ENCODE data around the gene ELOB. TPM values are rescaled to one million over a fixed set of nuclear protein-coding genes. Genes with fewer than 3 reads are reported as not detected.

Gene ELOB
- total RNA-seq, 1 donor from 2014 or later = 530 TPM

DNA sequence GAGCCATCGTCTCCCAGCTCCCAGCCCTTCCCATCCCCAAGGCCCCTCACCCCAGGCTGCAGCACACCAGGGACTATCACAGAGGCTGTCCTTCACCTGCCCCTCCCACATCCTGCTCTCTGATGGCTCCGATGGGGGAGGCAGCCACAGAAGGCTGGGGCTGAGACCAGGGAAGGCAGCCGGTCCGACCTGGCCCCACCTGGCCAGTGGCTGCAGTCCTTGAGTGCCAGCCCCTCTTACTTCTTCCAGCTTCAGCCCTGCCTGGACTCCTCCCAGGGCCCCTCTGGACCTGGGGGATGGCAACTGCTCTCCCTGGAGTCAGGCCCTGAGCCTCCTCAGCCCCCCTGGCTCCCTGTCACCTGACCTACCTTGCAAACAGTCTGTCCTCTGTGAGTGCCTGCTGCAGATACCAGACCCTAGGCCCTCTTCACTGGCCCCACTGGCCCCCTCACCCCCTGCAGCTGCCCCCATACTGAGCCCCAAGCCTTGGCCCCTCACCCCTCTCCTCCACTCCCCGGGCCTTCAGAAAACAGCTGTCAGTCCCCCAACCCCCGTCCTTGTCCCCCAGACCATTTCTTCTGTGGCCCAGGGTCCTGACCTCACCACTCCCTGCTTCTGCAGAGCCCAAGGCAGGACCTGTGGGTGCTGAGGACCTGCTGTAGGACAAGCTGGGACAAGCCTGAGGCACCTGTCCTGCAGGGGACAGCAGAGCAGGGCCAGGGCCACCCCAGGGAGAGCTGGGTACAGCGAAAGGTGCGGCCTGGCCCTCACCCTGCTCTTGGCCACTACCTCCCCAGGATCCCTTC, 37.3 kb downstream of the ELOB start:
- DNase-seq (ENCODE audit: extremely low spot score in 2 of 2) = no peak
- no peaks in the 10 kb centered on the region for H3K9me3 ChIP-seq
- intact Hi-C loops (cut with DNase I) = no loop called here
- H3K4me3 ChIP-seq = no peak overlapping the region
- no peaks in the 10 kb centered on the region for H3K36me3 ChIP-seq
- no peaks in the 10 kb centered on the region for H3K4me1 ChIP-seq
- H3K27ac ChIP-seq = no peak overlapping the region
- no peaks in the 10 kb centered on the region for H3K27me3 ChIP-seq
- TF ChIP-seq, protein P1, sequence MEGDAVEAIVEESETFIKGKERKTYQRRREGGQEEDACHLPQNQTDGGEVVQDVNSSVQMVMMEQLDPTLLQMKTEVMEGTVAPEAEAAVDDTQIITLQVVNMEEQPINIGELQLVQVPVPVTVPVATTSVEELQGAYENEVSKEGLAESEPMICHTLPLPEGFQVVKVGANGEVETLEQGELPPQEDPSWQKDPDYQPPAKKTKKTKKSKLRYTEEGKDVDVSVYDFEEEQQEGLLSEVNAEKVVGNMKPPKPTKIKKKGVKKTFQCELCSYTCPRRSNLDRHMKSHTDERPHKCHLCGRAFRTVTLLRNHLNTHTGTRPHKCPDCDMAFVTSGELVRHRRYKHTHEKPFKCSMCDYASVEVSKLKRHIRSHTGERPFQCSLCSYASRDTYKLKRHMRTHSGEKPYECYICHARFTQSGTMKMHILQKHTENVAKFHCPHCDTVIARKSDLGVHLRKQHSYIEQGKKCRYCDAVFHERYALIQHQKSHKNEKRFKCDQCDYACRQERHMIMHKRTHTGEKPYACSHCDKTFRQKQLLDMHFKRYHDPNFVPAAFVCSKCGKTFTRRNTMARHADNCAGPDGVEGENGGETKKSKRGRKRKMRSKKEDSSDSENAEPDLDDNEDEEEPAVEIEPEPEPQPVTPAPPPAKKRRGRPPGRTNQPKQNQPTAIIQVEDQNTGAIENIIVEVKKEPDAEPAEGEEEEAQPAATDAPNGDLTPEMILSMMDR (IDR thresholded peaks at IDR 0.05) = no peak
- no peak for TF ChIP-seq POLR2A (IDR thresholded peaks at IDR 0.05)
- TF ChIP-seq POLR2AphosphoS5 (IDR thresholded peaks at IDR 0.05; ENCODE audit: insufficient read depth in 1 of 2, low read depth in 1 of 2) = no peak

DNA sequence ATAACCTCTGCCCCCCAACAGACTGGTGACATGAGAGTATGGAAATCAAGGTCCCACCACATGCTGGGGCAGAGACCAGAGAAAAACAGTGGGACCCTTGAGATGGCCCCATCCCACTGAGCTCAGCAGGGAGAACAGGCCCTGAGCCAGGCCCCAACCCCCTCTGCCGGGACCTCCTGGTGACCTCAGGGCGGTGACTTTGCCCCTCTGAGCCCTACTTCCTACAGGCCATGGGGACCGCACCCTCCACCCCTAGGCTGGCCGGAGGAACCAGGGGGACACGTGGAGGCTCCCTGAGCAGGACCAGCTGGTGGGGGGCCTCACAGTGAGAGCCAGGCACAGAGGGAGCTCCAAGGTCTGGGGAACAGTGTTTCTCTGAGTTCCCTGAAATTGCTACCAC, 38.5 kb downstream of the ELOB start:
- TF ChIP-seq POLR2AphosphoS5 (IDR thresholded peaks at IDR 0.05; ENCODE audit: insufficient read depth in 1 of 2, low read depth in 1 of 2) = no peak
- TF ChIP-seq, protein P1 (IDR thresholded peaks at IDR 0.05) = no peak
- no peak for TF ChIP-seq POLR2A (IDR thresholded peaks at IDR 0.05)
- H3K27me3 ChIP-seq = no peaks in the 10 kb centered on the region
- intact Hi-C loops (cut with DNase I) = no loop called here
- no peak overlapping the region for H3K27ac ChIP-seq
- no peaks in the 10 kb centered on the region for H3K4me1 ChIP-seq
- no peaks in the 10 kb centered on the region for H3K9me3 ChIP-seq
- no peaks in the 10 kb centered on the region for H3K36me3 ChIP-seq
- no peak overlapping the region for H3K4me3 ChIP-seq
- DNase-seq (ENCODE audit: extremely low spot score in 2 of 2) = no peak

DNA sequence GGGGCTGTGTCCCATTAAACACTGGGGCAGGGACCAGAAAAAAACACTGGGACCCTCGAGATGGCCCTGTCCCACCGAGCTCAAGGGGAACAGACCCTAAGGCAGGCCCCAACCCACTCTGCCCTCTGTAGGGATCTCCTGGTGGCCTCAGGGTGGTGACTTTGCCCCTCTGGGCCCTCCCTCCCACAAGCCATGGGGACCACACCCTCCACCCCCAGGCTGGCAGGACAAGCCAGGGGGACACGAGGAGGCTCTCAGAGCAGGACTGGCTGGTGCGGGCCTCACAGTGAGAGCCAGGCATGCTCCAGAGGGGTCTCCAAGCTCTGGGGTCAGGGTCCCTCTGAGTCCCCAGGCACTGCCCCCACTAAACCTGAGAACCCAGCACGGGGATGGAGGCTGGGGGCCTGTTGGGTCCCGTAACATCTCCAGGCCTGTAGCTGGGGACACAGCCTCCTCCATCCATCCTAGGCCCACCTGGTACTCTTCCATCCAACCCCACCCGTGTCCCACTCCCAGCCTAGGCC, 39.1 kb downstream of the ELOB start:
- Histone ChIP-seq H3K4me3 (no peak overlapping the region), H3K9me3 (no peaks in the 10 kb centered on the region), H3K4me1 (no peaks in the 10 kb centered on the region), H3K36me3 (no peaks in the 10 kb centered on the region), H3K27me3 (no peaks in the 10 kb centered on the region), H3K27ac (no peak overlapping the region)
- TF ChIP-seq POLR2A (IDR thresholded peaks at IDR 0.05) = no peak
- intact Hi-C loops (cut with DNase I) = no loop called here
- no peak for DNase-seq (ENCODE audit: extremely low spot score in 2 of 2)

DNA sequence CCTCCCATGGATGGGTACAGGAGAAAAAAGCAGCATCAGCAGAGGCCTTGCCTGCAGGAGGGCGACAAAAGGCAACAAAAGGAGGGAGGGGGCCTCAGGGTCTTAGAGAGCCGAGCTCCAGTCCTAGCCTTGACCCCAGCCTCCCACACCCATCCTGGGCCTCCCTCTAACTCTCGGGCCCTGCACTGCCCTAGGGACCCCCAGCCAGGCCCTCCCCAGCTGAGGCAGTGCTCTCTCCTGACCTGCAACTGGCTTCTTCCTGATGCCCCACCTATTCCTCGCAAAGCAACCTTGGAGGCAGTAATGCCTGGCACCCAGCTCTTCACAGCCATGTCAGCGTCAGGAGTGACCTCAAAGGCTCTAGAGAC, 39.9 kb downstream of the ELOB start:
- H3K4me3 ChIP-seq = no peak overlapping the region
- no peaks in the 10 kb centered on the region for H3K27me3 ChIP-seq
- H3K4me1 ChIP-seq = no peaks in the 10 kb centered on the region
- TF ChIP-seq POLR2AphosphoS5 (IDR thresholded peaks at IDR 0.05; ENCODE audit: insufficient read depth in 1 of 2, low read depth in 1 of 2) (no peak), POLR2A (IDR thresholded peaks at IDR 0.05) (no peak)
- TF ChIP-seq, protein P1 (IDR thresholded peaks at IDR 0.05) = no peak
- H3K36me3 ChIP-seq = no peaks in the 10 kb centered on the region
- intact Hi-C loops (cut with DNase I) = no loop called here
- DNase-seq (ENCODE audit: extremely low spot score in 2 of 2) = no peak
- H3K9me3 ChIP-seq = no peaks in the 10 kb centered on the region
- H3K27ac ChIP-seq = no peak overlapping the region

DNA sequence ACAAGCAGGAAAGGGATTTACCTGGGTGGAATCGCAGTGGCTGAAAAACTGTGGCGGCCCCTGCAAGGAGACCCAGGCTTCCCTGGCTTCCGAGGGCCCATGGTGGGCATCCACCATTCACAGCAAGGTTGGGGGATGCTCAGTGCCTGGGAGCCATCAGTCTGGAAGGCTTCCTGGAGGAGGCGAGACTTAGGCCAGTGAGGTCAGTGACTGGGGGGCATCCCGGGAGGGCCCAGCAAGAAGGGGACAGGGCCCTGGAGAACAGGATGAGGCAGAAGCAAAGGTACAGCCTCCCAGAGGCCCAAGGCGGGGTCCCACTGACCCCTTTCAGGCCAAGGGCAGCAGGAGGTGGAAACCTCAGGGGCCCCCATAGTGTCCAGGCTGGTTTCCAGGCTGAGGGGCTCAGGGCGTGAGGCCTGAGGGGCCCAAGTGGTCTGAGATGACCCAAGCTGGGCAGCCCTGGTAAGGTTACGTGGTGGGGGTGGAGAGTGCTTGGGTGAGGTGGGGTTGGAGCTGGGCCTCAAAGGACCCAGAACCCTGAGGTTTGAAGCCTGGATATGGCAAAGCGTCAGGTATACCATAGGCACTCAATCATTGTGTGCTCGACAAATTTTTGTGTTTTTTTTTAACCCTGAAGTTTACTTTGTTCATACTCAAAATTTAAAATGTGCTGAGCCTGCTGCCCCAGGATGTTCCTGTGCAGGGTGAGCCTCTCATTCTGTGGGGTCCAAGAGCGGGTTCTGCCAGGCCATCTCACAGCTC, 40.4 kb downstream of the ELOB start:
- DNase-seq (ENCODE audit: extremely low spot score in 2 of 2) = no peak
- H3K27ac ChIP-seq = no peak overlapping the region
- TF ChIP-seq POLR2AphosphoS5 (IDR thresholded peaks at IDR 0.05; ENCODE audit: insufficient read depth in 1 of 2, low read depth in 1 of 2) = no peak
- no peak for TF ChIP-seq POLR2A (IDR thresholded peaks at IDR 0.05)
- TF ChIP-seq, protein P1 (IDR thresholded peaks at IDR 0.05) = no peak
- intact Hi-C loops (cut with DNase I) = no loop called here
- no peaks in the 10 kb centered on the region for H3K27me3 ChIP-seq
- no peaks in the 10 kb centered on the region for H3K4me1 ChIP-seq
- no peak overlapping the region for H3K4me3 ChIP-seq
- H3K36me3 ChIP-seq = no peaks in the 10 kb centered on the region
- no peaks in the 10 kb centered on the region for H3K9me3 ChIP-seq
